ENCODE data around the gene PTGR2.
"Not testable (repeated sequence)": the region's sequence is repeated elsewhere in the genome, so short reads cannot be mapped to it uniquely, and the experiment has no call there.

The PTGR2 gene

DNA sequence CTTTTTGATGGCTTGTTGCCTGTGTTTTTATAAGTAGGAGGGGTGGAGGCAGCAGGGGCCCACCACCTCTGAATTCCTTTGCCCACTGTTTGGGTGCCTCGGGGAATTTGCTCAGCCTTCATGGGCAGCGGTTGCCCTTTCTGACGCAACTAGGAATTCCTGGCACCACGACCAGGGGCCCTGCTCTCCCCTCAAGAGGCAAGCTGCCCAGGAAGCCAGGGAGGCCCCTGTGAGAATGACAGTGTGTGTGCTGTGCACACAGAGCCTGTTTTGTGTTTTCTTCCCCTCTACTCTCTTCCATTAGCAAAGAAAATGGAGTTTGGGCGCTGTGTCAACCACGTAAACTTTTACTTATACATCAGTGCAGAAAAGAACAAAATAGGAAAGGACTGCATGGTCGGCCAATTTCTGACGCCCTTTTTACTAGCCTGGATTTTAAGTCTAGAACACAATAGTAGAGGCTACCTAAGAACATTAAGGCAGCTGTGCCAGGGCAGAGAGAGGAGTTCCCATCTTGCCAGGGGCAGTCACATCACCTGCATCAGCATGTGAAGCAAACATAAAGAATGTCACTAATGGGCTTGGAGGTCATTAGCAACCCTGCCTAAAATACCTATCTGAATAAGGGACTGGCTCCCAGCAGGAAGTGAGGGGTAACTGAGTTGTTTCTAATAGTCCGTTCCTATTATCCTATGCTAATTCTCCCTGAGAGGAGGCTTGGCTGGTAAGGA is 17.9 kb upstream of the PTGR2 start:
- DNase-seq: peak; percentile 1 to 55

DNA sequence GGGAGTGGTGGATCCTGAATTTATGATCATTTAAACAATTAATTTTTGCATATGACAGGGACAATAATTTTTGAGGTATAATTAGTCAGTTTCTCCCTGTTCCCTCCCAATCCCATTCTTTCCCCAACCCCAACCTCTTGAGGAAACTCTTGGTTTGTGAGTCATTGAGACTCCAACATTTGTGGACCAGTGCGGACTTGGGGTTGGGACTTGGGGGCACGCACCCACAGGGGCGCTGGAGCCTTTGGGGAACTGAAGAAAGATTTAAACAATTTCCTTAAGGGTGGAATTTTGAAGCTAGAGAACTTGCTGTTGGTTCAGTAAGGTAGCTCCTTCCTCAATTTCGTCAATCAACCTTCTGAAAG is 17.4 kb upstream of the PTGR2 start:
- DNase-seq: no peak

DNA sequence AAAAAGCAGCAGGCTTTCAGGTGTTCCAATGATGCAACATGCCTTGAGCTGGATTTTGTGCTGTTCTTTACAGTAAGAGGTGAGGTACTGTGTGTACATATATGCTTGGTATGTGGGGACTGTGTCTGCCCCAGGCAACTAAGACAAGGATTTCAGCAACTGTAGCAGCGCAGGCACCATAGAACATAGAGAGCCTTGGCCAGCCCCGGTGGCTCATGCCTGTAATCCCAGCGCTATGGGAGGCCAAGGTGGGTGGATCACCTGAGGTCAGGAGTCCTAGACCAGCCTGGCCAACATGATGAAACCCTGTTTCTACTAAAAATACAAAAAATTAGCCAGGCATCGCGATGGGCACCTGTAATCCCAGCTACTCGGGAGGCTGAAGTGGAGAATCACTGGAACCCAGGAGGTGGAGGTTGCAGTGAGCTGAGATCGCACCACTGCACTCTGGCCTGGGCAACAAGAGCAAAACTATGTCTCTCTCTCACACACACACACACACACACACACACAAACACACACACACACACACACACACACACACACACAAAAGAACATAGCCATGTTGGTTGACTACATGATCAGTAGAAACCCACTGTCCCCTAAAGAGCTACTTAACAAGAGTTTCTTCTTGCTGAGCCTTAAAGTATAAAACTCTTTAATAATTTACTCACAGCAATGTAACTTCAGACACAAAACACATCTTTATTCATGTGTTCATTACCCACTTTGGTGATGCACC is 13.2 kb upstream of the PTGR2 start:
- DNase-seq: not testable (repeated sequence)

DNA sequence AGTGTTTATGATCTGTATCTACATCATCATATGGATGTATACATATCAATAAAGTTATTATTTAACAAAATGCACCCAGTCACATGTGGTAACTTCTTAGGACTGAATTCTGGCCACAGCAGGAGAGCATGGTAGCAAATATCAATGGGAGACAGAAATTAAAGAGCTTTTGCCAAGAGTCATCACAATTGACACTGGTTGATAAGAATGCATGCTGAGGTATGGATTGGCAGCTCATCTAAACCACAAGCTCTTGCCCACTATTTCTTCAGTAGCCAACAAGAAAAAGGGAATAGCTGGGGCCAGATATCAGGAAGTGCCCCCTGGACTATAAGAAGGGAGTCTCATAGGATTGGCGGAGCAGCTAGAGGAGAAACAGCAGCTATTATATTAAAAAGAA is 9.4 kb upstream of the PTGR2 start:
- DNase-seq: no peak

DNA sequence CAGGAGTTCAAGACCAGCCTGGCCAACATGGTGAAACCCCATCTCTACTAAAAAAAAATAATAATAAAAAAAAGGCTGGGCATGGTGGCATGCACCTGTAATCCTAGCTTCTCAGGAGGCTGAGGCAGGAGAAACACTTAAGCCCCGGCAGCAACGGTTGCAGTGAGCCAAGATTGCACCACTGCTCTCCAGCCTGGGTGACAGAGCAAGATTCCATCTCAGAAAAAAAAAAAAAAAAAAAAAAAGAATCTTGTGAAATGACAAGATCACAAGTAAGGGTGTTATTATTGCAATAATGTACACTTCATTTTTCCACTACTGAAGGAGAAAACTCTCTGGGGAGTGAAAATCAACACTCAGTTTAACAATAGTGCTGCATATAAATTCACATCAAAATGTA is 8.8 kb upstream of the PTGR2 start:
- no peak for DNase-seq

DNA sequence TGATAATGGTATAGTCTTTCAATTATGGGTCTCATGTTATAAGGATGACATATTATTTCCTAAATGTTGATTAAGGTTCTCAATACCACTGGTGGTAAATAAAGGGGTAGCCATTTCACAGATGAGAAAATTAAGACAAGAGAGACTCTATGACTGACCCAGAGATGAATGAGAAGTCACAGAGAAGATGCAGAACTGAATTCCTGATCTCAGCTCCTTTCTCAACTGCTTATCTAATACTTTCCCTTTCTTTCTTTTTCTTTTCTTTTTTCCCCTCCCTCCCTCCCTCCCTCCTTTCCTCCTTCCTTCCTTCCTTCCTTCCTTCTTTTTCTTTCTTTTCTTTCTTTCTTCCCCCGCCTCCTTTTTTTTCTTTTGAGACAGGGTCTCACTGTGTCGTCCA is 8.3 kb upstream of the PTGR2 start:
- DNase-seq: no peak

DNA sequence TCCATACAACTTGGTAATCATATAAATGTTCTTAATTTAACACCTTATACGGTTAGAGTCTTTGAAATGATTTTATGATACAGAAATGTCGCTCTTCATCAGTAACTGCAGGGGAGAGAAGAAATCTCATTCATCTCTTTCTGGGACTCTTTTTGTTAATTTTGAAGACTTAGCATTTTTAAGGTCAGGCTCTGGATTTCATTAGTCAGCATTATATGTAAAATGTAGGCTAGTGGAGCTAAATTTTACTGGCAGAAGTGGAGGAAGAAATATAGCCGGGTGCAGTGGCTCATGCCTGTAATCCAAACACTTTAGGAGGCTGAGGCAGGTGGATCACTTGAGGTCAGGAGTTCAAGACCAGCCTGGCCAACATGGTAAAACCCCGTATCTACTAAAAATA is 4.7 kb upstream of the PTGR2 start:
- no peak for DNase-seq

DNA sequence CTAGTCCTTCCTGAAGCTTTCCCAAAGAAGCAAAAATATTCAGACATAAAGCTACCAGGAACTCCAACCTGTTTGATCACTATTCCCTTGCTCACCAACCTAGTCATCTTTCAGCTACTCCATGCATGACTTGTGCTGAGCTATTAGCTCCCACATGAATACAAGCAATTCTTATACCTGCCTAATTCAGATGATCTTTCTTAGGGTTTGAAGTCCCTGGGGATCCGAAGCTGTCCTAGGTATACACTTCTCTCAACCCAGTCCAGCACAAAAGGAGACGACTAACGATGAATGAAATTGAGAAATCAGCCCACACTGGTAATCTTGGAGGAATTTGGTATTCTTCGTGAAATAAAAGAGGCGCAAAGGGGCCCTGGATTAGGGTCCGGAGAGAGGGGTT is 631 bp upstream of the PTGR2 start:
- DNase-seq: no peak

DNA sequence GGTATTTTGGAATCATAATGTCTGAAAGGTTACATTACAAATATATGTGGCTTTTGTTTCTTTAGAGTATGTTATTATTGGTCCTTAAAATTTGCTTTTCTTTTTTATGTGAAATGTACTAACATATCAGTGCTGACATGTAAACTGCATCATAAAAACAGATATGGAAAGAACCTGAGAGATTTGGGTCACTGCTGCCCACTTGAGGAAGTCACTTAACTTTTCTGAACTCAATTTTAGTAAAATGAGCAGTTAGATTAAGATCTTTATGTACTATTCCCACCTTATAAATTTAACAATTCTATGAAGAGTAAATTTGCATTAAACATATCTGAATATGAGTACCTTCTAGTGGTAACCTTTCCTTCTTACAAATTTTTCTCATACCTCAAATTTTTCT is 7.5 kb downstream of the PTGR2 start:
- no peak for DNase-seq

DNA sequence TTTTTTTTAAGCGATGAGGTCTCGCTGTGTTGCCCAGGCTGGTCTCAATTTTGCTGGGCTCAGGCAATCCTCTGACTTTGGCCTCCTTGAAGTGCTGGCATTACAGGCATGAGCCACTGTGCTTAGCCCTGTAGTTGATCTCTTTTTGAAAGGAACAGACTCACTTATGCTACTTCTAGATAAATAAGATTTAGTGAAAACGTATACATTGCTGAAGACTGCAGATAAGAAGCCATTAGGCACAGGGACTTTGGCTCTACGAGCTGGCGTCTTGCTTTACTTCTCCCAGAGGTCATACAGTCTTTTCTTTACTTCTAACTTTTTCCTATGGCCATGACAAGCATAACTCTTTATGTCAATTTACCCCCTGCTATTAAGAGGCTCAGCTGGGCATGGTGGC is 9.4 kb downstream of the PTGR2 start:
- no peak for DNase-seq

DNA sequence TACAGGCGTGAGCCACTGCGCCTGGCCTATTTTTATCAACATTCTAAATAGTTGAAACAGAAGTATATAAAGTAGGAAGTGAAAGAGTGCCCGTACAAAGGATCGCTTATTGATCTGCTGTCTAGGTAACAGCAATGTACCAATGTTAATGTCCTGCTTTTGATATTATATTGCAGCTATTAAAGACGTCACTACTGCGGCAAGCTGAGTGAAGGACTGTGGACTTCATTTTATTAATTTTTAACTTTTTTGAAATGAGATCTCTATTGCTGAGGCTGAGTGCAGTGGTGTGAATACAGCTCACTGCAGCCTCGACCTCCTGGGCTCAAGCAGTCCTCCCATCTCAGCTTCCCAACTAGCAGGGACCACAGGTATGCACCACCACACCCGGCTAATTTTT is 10.8 kb downstream of the PTGR2 start:
- no peak for DNase-seq

DNA sequence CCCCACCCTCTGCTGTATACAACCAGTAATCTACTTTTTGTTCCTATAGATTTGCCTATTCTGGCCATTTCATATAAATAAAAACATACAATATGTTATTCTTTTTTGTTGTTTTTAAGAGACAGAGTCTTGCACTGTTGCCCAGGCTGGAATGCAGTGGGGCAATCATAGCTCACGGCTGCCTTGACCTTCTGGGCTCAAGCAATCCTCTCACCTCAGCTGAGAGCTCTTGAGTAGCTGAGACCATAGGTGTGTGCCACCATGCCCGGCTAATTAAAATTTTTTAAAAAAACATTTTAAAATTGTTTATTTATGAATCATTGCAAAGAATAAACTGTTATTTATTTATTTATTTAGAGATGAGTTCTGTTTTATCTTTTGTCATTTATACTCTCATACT is 11.6 kb downstream of the PTGR2 start:
- DNase-seq: no peak

DNA sequence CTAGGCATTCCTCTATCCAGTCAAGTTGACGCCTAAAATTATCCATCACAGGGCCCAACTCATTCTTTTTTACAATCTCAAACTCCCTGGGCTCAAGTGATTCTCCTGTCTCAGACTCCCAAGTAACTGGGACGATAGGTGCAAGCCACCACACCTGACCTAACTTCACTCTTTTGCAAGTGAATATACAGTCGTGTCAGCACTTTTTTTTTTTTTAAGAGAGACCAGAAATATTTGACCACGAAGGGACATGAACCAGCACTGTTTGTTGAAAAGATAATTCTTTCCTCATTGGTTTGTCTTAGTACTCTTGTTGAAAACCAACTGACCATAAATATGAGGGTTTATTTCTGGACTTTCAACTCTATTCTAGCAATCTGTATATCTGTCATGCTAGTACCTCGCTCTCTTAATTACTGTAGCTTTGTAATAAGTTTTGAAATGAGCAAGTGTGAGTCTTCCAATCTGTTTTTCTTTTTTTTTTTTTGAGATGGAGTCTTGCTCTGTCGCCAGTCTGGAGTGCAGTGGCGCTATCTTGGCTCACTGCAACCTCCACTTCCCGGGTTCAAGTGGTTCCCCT is 14.0 kb downstream of the PTGR2 start:
- DNase-seq: no peak

DNA sequence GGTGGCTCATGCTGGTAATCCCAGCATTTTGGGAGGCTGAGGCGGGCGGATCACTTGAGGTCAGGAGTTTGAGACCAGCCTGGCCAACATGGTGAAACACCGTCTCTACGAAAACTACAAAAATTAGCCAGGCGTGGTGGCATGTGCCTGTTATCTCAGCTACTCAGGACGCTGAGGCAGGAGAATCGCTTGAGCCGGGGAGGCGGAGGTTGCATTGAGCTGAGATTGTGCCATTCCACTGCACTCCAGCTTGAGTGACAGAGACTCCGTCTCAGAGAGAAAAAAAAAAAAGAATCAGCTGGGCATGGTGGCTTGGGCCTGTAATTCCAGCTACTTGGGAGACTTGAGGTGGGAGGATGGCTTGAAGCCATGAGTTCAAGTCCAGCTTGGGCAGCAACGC is 18.1 kb downstream of the PTGR2 start:
- DNase-seq: not testable (repeated sequence)

DNA sequence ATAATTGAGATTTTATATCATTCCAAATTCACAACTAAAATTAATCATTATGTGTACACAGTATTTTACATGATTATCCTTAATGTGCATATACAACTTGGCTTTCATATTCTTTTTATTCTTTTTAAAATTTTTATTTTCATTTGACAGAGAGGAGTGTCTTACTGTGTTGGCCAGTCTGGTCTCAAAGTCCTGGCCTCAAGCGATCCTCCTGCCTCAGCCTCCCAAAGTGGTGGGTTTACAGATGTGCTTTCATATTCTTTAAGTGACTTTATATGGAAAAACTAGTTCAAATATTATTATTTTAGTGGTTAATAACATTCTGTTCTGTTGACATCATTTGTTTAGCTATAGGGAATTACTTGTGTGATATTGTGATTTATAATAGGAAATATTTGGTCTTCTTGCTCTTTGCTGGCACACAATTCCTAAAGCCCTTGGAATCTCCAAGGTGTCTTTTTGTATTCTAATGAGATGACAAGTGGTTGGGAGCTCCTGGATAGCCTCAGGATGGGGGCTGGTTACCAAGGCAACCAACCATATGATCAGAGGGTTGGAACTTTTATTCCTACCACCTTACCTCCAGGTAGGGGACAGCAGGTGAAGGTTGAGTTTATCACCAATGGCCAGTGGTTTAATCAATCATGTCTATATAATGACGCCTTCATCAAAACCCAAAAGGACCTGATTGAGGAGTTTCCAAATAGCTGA is 19.0 kb downstream of the PTGR2 start:
- DNase-seq: no peak

DNA sequence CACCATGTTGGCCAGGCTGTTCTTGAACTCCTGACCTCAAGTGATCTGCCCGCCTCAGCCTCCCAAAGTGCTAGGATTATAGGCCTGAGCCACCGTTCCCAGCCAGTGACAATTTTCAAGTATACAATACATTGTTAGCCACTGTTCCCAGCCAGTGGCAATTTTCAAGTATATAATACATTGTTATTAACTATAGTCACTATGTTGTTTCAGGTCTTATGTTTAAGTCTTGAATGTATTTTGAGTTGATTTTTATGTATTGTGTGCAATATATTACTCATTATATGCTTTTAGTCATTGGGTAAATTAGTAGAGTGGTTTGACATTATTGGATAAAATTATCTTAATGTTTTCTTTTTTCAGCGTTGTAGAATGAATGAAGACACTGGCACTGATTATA is 22.0 kb downstream of the PTGR2 start:
- no peak for DNase-seq

DNA sequence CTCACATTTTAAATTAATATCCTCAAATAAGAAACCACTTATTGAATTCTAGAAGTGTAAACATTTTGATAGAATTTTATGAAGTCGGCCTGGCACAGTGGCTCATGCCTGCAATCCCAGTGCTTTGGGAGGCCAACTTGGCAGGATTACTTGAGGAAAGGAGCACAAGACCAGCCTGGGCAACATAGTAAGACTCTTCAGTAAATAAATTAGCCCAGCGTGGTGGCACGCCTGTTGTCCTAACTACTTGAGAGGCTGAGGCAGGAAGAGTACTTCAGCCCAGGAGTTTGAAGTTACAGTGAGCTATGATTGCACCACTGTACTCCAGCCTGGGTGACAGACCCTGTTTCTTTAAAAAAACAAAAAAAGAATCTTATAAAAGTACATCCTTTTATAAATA is 26.2 kb downstream of the PTGR2 start:
- no peak for DNase-seq

DNA sequence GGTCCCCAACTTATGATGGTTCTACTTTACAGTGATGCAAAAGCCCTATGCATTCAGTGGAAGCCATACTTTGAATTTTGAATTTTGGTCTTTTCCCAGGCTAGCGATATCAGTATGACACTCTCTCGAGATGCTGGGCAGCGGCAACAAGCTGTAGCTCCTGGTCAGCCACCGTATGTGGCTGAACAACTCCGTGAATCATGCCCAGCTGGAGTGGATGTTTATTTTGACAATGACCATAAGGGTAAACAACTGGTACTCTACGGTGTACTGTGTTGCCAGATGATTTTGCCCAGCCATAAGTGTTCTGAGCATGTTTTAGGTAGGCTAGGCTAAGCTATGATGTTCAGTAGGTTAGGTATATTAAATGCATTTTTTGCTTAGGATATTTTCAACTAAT is 26.8 kb downstream of the PTGR2 start:
- no peak for DNase-seq

DNA sequence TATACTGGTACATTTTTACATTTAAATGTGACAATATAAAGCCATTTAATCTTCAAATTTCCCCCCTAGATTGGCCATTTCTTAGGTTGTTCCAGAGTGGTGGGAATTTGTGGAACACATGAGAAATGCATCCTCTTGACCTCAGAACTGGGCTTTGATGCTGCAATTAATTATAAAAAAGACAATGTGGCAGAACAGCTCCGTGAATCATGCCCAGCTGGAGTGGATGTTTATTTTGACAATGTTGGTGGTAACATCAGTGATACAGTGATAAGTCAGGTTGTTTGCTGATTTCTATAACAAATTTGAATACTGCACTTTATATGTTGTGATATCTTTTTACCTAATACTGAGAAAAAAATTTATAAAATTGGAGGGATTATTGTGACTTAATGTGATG is 27.4 kb downstream of the PTGR2 start:
- no peak for DNase-seq

DNA sequence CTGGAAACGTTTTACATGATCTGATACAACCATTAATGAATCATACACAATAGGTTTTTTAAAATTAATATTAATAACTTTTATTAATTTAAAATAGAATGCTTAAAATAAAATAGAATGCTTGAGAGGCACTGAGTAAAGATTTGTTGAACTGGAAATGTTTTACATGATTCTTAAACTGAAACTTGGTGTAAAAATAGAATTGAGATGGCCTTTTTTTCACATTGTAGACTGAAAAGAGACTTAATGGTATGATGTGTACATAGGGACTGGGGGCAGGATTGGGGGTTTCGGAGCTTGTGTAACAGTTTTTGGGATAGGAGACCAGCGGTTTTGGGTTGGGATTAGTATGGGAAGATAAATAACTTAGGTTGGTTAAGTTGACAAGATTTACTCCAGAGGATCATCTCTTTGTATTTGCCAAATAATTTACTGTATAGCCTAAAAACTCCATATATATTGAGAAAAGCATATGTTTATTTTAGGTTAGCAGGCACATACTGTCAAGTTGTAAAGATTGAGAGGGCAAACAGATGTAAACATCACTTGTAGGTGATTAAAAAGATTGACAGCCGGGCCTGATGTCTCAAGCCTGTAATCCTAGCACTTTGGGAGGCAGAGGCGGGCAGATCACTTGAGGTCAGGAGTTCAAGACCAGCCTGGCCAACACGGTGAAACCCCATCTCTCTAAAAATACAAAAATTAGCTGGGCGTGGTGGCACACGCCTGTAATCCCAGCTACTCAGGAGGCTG is 33.0 kb downstream of the PTGR2 start:
- no peak for DNase-seq

DNA sequence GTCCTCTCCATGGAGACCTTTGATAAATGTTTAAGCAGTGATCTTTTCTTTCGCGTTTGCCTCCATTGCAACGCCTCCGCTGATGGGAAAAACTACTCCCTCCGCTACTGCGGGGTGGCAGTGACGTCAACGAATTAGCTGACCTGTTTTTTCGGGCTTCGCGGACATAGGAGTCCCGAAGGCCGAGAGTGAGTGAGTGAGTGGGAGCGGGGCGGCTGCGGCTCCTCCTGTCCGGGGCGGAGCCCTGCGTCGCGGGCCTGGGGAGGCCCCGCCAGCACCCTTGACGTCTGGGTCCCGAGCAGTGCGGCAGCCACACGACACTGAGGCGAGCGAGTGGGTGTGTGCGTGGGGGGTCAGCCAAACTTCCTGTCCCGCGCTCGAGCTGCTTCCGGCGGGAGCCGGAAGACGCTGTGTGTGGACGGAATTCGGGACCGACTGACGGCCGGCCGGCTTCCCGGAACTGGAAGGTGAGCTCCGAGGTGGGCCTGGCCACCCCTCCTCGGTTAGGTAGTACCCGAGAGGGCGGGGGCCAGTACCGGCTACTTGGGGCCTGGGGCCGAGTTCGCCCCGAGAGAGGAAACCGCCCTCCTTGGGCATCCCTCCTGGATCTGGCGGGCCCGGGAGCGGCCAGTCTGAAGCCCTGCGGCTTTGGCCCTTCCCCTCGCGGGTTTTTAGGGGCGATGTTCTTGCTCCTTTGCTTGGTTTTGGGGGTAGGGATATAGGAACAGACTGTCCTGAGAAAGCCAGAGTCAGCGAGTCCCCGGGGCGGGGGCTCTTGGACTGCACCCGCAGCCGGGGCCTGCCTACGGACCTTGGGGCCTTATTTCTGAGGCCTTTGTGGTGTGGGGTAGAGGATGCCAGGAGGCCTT is 35.1 kb downstream of the PTGR2 start, which contains the start of gene ZNF410:
Gene ZNF410 (plus strand): TSS at position 411 of the 869 bp plus-strand sequence. CDS start 5,317 bp downstream, outside the sequence.
- DNase-seq: peak; percentile 87 to 96

DNA sequence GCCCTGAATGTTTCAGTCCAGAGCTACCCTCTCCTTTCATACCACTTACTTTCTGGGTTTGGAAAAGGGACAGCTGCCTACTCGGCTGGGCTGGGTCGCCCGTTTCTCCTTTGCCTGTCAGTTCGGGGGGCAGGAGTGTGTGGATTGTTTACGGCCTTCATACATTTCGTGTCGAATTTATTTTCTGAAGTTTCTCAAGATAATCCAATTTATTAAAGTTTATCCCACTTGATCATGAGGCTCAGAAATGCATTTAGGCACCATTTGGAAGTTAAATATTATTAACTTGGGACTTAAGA is 35.6 kb downstream of the PTGR2 start:
- DNase-seq: no peak
